Measurements from ENCODE around the gene PIKFYVE.
"Not testable (repeated sequence)": the region's sequence is repeated elsewhere in the genome, so short reads cannot be mapped to it uniquely, and the experiment has no call there.

PIKFYVE gene

DNA sequence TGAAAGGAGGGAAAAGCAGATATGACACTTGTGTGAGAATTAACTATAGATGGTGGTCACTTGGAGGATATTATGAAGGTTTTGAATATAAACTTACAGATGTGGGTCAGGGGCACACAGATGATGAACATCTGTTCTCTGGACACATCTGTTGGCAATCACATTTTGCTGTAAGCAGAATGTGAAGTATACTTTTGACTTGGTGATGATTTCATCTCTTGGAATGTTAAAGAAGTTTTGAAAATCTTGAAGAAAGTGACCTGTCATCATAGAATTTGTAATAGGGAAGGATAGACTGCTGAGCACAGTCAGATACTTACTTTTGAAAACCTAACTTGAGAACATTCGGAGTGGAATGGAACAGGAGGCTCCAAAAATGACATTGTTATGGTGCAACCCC is 40.2 kb downstream of the PIKFYVE start:
- DNase-seq (ENCODE audit: low spot score), result peak; percentile 40

DNA sequence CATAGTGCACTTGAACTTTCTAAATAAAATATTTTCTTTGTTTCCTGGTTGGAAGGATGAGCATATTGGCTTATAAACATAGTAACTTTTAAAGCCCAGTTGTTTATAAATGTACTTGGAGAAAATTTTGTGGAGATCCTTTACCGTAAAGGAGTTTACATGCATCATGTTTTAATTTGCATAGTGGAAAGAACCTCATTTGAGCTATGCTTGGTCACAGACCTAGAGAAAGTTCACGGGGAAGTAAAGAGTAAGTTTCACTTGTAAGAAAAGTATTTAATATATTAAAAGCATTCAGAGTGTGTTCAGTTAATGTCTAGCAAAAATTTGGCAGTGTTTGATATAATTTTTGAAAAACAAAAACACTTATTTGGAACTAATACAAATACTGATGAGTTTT is 45.3 kb downstream of the PIKFYVE start:
- no peak for DNase-seq (ENCODE audit: low spot score)

GRCh38 chr2:208311954-208312353 is 45.9 kb downstream of the PIKFYVE start:
- no peak for DNase-seq (ENCODE audit: low spot score)

DNA sequence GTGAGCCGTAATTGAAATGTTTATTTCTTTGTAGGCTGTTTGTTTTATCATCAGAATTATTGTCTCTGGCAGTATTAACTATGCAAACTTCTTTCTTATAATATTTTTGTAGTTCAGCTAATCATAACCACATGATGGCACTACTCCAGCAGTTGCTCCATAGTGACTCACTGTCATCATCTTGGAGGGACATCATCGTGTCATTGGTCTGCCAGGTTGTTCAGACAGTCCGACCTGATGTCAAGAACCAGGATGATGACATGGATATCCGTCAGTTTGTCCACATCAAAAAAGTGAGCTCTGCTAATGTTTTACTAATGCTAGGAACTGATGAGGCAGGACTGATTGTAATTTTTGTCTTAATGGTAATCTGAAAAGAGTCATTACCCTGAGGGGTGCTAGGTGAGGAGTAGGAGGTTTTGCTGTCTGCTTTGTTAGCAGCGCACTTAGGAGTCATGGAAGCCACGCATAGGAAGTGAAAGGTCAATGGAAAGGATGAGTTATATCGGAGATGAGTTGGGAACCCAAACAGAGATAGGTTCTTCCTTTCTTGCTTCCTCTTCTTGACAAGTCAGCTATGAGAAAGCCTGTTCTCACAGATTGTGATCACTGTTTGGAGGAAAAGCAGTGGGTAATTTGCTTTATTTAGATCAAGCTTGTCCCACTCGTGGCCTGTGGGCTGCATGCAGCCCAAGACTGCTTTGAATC is 49.2 kb downstream of the PIKFYVE start:
- DNase-seq (ENCODE audit: low spot score), result peak; percentile 73

DNA sequence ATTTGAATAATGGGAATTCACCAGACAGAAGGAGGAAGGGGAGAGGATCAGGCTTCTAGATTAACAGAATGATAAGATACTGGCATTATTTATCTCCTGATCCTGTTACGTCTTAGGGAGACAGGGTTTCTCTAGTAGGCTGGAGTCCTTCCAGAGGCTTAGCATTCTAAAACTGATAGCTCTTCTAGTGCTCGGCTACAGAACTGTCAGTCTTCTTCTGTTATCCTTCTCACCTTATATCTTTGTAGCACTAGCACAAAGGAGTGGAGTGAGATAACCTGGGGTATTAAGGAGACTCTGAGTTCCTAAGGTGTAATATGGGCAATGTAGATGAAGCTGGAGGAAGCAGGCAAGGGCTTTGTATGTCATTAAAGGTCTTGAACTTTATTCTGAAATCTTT is 52.1 kb downstream of the PIKFYVE start:
- no peak for DNase-seq (ENCODE audit: low spot score)

DNA sequence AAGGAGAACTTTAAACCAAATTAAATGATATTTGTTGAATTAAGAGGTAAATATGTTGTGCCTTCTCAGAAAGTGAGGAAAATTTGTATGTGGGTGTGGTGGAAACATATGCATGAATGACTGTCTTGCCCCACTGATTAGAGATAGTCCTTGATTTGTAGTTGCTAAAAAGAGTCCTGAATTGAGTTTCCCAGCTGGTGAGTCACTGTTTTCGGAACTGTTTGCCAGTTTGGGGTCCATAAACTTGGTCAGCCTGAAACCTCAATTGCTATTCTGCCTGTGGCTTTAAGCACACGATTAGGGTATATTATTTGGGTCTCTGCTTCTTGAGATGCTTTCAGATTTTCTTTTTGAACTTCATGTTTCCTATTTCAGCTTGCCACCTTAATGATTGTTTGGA is 53.3 kb downstream of the PIKFYVE start:
- DNase-seq (ENCODE audit: low spot score), result no peak

GRCh38 chr2:208320686-208321085 is 54.6 kb downstream of the PIKFYVE start:
- DNase-seq (ENCODE audit: low spot score), result peak; percentile 10

GRCh38 chr2:208326016-208326415 is 60.0 kb downstream of the PIKFYVE start:
- DNase-seq (ENCODE audit: low spot score), result no peak

GRCh38 chr2:208329485-208329884 is 63.4 kb downstream of the PIKFYVE start:
- DNase-seq (ENCODE audit: low spot score), result no peak

DNA sequence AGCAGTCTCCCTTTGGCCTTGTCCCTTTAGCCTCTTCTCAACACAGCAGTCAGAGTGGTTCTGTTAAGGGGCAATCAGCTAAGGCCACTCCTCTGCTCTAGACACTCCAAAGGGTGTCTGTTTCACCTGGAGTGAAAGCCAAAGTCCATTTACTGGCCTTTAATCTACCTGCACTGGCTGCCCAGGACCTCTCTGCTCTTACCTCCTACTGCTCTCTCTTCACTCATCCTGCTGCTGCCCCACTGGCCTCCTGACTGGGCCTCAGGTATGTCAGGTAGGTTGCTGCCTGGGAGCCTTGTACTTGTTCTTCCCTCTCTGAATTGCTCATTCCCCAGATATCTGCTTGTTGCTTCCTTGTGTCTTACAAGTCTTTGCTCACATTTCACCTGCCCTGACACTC is 68.2 kb downstream of the PIKFYVE start:
- no peak for DNase-seq (ENCODE audit: low spot score)

GRCh38 chr2:208346756-208347155 is 80.7 kb downstream of the PIKFYVE start:
- DNase-seq (ENCODE audit: low spot score), result no peak

DNA sequence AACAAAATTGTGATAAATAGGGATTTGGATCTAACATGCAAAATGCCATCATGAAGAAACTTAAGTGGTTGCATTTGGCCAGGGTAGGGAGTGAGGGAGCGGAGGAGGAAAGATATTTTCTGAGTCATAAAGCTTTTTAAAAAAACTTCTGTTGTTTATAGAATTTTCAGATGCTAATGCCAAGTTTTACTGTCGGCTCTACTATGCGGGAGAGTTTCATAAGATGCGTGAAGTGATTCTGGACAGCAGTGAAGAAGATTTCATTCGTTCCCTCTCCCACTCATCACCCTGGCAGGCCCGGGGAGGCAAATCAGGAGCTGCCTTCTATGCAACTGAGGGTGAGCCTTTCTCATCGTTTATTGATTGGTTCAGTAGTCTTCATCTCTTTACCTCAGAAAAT is 84.6 kb downstream of the PIKFYVE start:
- no peak for DNase-seq (ENCODE audit: low spot score)

DNA sequence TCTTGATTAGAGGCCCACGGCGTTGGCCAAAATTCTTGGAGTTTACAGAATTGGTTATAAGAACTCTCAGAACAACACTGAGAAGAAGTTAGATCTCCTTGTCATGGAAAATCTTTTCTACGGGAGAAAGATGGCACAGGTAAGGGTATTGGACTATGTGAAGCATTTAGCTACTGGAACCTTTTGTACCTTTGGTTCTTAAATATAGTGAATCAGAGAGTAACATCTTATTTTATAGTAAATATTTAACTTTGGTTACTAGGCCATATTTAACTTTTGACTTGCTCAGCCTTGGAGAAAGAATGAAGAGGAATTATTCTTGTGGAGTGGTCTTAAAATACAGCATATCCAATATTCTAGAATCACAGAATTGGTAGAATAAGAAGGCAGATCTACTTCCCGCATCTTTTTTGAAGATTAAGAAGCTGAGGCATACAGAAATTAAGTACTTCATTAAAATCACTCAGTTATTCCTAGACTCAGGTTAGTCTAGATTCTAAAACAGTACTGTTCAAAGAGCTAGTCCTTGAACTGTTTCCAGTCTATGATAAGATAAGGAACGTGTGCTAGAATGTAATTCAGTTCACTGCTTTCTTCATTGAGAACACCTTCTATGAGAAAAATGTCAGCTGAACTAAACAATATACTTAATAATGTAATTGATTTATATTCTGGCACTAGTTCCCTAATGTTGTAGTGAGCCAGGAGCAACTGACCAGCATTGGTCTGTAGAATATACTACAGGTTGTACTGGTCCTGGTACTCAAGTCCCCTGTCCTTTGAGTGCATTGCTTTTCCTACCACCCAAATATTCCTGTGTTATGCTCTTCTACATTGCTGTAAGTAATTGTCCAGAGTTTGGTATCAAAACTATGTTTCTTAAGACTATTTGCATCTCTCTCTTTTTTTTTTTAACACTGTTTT is 86.9 kb downstream of the PIKFYVE start:
- DNase-seq (ENCODE audit: low spot score), result no peak

DNA sequence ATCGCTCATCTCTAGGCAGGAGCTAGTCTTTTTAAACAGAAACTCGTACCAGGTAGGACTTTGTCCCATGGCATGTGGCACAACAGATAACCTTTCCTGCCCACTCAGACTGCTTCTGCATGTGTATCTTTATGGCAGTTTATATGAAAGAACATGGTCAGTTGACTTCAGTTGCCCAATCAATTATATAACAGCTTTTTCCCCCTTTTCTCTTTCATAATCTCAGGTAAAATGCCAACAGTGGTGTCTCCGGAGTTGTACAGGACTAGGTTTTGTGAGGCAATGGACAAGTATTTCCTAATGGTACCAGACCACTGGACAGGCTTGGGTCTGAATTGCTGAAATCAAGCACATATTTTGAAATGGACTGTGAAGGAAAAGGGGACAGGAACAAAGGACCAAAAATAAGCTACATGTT is 88.9 kb downstream of the PIKFYVE start:
- no peak for DNase-seq (ENCODE audit: low spot score)

GRCh38 chr2:208356420-208356819 is 90.4 kb downstream of the PIKFYVE start:
- DNase-seq (ENCODE audit: low spot score), result not testable (repeated sequence)

DNA sequence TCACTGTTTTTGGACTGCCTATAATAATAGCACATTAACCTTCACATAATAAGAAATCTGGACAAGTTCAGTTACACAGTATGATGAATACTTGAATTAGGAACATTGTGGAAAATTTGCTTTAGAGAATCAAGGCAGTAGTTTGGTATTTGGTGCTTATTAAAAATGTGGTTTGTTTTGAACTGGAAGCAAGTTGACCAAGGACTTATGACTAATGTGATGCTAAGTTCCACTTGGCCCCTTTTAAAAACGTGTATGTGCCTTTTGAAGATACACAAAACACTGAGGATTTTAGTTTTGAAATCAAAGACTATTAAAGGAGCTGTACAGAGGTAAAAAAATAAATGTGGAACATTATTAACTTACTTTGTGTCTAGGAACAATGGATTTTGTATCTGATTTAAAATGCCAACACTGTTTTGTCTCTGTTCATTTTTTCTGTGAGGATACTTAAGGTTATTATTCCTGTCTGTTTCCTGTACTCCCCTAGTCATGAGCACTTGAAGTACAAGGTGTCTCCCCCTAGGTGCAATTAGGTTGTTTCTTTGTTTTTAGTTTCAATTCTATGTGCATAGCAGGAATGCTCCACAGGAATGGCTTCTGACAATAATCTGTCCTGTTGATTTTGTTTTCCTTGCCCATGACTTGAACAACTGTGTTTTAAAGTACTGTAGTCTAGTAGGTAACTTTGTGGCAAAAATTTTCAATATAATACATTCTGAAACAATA is 91.0 kb downstream of the PIKFYVE start:
- DNase-seq (ENCODE audit: low spot score), result peak; percentile 10

DNA sequence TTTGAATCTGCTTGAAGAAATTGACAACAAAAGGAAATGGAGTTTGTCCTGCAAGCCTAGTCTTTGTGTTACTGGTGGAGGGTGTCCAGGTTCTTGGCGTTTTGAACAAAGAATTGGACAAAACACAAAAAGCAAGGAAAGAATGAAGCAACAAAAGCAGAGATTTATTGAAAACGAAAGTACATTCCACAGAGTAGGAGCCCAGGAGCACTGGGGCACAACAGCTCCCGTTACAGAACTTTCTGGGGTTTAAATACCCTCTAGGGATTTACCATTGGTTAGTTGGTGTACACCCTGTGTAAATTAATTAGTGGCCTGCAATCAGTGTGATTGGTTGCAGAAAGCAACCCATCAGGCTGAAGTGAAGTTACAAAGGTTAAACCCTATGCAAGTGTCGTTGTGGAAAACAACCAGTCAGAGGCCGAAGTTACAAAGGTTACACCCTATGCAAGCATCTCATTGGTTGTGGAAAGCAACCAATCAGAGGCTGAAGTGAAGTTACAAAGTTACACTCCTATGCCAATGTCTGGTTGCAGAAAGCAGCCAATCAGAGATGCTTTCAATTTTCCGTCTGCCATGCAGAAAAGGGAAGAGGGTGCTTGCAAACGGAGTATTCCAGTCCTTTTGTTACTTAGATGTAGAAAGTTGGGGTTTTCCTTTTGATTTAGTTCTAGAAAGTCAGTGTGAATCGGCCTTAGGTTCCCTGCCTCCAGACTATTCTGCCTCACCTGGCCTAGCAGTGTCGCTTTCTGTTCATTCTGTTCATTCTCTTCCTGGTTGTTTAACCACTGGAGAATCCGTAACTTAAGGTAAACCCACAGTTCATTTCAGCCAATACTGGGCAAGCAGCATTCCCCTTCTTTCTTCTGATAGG is 92.9 kb downstream of the PIKFYVE start:
- no peak for DNase-seq (ENCODE audit: low spot score)

DNA sequence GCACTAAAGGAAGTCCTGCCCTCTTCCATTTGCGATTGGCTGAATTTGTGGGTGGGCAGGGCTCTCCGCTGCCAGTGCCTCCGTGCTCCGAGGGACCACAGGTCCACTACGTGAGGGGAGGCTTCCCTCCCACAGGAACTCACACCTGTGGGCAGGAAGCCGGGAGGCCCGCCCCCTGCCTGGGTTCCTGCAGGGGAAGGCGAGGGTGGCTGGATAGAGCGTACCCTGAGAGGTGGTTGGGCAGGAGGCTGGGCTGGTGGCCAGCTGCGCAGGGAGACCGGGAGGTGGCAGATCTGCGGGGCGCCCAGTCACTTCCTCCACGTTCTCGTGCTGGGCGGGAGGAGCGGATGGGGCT is 93.6 kb downstream of the PIKFYVE start:
- no peak for DNase-seq (ENCODE audit: low spot score)

GRCh38 chr2:208360259-208361076 is 94.4 kb downstream of the PIKFYVE start:
- DNase-seq (ENCODE audit: low spot score), result no peak

- DNase-seq (ENCODE audit: low spot score), result no peak
These were observed 95.0 kb downstream of the PIKFYVE start for GRCh38 chr2:208361077-208361441.

DNA sequence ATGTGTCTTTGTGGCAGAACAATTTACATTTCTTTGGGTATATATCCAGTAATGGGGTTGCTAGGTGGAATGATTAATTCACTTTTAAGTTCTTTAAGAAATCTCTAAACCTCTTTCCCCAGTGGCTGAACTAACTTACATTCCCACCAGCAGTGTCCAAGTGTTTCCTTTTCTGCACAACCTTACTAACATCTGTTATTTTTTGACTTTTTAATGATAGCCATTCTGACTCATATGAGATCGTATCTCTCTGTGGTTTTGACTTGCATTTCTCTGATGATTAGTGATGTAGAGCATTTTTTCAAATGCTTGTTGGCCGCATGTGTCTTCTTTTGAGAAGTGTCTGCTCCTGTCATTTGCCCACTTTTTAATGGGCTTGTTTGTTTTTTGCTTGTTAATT is 97.4 kb downstream of the PIKFYVE start:
- peak; percentile 31 for DNase-seq (ENCODE audit: low spot score)
